Endothelial cell of umbilical vein (primary cell): ENCODE measurements around the gene ZNF555.

Experiments used
- CTCF ChIP-seq, 2 donors: IDR thresholded peaks; 1 replicate in 1 of 2; 2 replicates in 1 of 2; pipeline ENCODE4 v1.5.1; 2011; ENCODE audit warnings: low read length in 2 of 2, mild to moderate bottlenecking in 2 of 2, moderate library complexity in 2 of 2, control low read depth in 1 of 2, inconsistent platforms in 1 of 2, low read depth in 1 of 2; ENCODE audit not compliant: insufficient read depth in 1 of 2; ENCODE audit errors: extremely low read depth in 1 of 2
- POLR2A ChIP-seq: IDR thresholded peaks from 2 replicates; pipeline ENCODE4 v1.6.1; 2012; ENCODE audit warnings: low read depth, mild to moderate bottlenecking, control low read depth, low read length

- no peak for TF ChIP-seq CTCF (IDR thresholded peaks at IDR 0.05; ENCODE audit: extremely low read depth in 1 of 2, insufficient read depth in 1 of 2, low read depth in 1 of 2, low read length in 2 of 2)
- no peak for TF ChIP-seq POLR2A
These were observed 14.3 kb upstream of the ZNF555 start for GRCh38 chr19:2827022-2827421.
